Astrocyte of the hippocampus (primary cell): Measurements from ENCODE around the gene RFTN1.

Experiments
- DNase-seq: peaks from one replicate; pipeline ENCODE4 v3.0.0; 2011; ENCODE audit warnings: low read depth, low spot score

RFTN1 gene

GRCh38 chr3:16439163-16439847 is 74.2 kb downstream of the RFTN1 start:
- DNase-seq, result no peak

- DNase-seq, result no peak
Measured at GRCh38 chr3:16437640-16438039, 75.9 kb downstream of the RFTN1 start.

- no peak for DNase-seq
Measured at GRCh38 chr3:16433701-16434151, 79.8 kb downstream of the RFTN1 start.

DNA sequence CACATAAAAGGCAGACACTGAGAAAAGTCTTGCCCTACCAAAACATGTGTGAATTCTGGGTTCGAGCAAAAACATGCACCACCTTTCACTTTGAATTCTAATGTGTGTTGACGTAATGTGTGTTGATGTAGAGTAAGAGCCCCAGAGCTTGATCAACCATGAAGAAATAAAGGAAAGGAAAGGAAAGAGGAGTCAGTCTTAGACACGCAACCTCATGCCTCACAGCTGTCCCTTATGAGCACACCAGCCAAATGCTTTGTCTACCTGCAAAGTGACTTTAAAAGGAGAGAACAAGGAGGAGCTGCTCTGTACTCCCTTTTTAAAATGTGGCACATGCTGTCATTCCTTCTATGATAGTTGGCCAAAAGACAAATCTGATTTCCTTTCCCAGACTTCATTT is 80.8 kb downstream of the RFTN1 start:
- DNase-seq, result no peak

DNA sequence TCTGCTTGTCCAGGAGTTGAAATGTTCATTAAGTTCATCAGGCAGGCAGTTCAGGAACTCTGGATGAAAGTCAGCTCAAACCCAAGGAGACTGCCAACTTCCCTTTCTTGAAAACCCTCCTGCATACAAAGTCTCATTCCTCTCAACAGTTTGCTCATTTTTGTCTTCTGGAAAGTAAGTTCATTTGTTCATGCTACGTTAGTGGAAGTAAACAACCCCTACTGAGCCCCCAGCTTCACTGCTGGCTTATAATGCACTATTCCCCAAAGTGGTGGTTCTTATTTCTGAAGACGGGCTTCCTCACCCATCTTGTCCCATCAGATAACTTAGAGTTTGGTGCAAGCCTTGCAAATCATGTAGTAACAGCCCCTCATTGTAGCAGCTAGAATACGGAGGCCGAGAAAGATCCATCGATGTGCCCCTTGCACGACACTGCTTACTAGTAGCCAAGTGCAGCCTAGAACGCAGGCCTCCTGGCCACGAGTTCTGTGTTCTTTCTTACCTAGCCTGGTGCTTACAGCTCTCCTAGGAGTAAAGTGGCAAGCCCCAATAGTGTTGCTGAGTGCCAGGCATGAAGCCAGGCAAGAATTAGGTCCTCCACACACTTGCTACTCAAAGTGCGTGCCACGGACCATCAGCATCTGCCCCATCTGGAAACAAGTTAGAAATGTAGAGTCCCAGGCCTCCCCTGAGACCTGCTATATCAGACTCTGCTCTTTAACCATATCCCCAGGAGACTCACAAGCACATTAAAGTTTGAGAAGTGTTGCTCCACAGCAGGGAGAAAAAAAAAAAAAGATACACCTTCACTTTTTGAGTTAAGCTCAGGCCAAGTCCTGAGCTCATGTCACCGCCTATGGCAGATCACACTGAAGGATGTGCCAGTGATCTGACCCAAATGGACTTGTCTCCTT is 82.5 kb downstream of the RFTN1 start:
- no peak for DNase-seq

DNA sequence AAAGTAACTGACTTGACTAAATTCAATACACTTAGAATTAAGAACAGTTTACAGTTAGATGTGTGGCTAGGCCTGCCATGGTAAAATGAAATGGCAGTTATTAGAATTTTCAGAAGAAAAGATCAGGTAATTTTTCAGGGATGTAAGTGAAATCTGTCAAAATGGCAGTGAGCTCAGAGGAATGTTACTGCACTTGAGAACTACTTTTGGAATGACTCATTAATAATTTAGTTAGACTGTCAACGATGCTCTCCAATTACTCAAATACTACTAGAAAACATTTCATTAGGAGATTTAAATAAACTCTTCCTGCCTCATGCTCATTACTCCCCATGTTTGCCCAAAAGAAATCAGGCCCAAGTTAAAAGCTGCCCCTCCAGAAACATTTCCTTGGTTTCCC is 84.4 kb downstream of the RFTN1 start:
- DNase-seq, result no peak

- DNase-seq, result no peak
Measured at GRCh38 chr3:16428612-16429011, 84.9 kb downstream of the RFTN1 start.

DNA sequence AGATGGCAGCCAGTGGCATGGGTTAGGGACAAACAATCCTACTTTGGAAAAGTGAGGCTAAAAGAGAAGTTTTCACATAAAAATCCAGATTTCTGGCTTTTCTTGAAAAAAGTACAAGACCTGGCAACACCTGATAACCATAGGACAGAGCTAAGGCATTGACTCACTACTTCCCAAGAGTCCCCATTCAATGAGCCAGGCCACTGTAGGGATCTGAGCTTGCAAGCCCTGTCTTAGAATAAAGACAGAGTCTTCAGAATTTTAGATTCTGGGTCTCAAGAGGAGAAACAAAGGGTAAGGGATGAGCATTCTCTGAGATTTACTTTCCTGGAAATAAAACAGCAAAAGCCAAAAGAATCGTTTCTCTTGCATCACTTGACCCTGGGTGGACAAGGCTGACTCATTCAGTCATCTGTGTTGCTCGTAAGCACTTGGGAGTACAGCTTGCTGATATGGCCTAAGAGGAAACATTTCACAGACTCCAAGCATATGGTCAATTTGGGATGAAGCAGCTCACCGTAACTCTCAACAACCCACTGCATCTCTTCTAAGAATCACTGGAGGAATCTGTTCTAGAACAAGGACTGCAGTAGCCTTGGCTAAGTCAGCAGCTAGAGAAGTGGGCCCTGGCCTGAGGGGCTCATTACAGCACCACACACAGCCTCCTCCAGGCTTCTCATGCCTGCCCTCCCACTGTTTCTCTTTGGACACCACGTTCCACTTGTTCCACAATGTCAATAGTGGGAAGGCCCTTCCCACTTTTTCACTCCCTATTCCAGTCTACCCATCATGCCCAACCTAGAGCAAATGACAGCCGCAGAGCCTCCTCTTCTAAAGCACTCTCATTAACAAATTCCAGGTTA is 86.2 kb downstream of the RFTN1 start:
- peak; percentile 58 for DNase-seq

DNA sequence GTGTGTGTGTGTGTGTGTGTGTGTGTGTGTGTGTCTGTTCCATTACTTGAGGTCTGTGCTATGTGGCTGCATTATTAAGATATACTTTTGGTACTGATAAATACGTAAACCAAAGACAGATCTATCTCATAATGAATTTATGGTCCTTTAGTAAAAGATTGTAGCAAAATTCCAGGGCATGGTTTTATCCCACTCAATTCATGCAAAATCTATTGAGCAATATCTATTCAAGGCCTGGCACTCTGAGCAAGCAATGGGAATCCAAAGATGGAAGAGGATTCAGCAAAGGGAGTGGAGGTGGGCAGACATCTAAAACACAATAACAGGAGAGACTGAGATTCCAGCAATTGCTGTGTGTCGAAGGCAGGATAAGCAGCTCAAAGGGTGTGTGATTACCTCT is 86.8 kb downstream of the RFTN1 start:
- DNase-seq, result no peak

GRCh38 chr3:16426029-16426400 is 87.5 kb downstream of the RFTN1 start:
- no peak for DNase-seq

DNA sequence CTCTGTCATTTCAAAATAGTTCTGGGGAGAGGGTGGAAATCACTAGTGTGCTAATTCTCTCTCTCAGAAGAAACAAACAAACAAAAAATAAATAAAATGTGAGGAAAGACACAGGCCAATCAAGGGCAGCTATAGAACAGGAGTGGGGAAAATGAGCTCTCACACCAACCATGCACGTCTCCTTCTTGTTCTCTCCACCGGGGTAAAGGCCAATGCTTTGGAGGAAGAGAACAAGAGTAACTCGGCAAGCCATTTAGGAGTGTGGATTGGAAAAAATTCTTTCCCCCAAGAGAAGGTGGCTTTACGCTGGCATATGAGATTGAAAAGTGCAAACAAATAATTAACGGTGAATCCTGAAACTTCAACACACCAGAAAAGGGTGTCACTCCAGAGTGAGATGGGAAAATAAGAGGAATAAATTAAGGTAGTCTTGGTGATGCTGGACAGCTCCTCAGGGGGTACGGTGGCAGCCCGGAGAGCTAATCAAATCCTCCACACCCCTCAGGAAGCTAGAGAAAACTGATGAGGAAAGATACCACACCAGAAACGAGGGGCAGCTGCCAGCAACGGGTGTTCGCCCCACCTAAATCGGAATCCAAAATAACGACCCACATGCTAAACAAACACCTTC is 88.0 kb downstream of the RFTN1 start:
- no peak for DNase-seq

DNA sequence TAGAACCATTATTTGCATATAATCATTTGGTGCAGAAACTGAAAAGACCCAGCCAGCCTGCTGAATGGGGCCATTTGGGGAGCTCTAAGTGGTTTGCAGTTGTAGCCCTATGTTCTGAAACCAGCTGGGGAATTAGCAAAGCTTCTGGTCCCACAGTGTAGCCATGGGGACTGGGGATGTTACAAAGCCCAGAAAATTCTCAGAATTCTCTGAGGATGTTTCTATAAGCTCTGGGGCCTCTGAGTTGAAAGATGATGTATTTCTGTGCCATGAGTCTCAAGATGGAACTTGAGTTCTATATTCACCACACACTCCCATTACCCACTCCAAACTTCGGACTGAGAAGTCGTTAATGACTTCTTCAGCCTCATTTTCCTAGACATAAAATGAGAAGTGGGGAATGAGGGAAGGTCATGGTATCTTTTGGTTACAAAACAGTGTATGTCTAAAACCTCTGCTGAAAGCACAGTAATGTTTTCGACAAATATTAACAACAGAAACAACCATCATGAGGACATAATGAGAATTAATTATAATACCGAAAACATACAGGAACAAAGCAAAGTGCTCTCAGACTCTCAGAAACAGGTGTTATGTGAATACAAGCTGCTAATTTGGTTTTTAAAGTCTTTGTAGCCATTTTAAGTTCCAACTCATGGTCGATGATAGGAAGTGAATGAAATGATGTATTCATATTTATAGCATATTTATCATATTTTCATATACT is 89.4 kb downstream of the RFTN1 start:
- DNase-seq, result no peak

- no peak for DNase-seq
Measured at GRCh38 chr3:16423298-16423697, 90.2 kb downstream of the RFTN1 start.

- DNase-seq, result no peak
Measured at GRCh38 chr3:16419640-16420241, 93.8 kb downstream of the RFTN1 start.

DNA sequence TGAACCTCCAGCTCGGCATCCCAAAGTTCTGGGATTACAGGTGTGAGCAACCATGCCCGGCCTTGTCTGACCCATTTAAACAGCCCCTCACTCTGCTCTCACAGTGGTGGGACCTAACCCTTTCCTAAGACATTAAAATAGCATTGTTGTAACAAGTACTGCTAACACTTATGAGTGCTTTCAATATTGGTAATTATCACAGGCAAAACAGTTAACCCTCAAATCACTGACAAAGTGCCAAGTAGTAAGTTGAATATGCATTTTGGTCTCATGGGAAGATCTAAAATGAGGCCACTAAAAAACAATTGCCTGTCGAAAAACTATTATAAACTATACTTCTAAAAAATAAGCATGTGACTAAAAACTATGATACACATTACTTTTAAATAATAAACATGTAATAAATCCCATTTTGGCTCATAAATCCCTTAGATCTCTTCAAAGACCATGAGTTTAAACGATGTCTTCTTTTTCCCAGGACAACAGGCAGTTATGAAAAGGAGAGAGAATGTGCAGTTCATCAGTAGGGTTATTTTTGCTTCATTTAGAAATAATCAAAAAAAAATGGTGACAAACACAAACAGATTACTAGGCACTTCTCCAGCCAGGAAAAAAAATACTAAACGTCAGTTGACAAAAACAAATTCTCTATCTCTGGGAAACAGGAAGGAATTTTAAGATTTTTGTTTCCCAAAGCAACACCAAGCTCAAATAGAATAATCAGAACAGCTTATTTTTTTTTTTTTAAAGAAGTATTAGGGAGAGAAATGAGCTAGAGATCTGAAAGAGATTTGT is 95.4 kb downstream of the RFTN1 start:
- no peak for DNase-seq

GRCh38 chr3:16415911-16416476 is 97.5 kb downstream of the RFTN1 start:
- no peak for DNase-seq

DNA sequence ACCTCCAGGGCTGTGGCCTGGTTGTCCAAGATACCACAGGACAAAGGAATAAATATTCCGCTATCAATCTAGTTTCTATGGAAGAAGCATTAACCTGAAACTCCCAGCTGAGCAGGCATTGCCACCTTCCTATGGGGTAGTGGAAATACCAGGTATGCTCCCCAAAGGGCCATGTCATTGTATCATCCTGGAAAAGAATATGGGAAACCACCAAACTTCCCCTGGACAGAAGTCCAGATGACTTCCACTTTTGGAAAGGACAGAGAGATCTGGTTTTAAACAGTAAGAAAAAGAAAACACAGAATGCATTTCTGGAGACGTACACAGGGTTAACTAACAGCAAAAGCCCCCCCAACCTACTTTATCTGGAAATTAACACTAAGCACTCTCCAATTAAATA is 100.2 kb downstream of the RFTN1 start:
- DNase-seq, result no peak

DNA sequence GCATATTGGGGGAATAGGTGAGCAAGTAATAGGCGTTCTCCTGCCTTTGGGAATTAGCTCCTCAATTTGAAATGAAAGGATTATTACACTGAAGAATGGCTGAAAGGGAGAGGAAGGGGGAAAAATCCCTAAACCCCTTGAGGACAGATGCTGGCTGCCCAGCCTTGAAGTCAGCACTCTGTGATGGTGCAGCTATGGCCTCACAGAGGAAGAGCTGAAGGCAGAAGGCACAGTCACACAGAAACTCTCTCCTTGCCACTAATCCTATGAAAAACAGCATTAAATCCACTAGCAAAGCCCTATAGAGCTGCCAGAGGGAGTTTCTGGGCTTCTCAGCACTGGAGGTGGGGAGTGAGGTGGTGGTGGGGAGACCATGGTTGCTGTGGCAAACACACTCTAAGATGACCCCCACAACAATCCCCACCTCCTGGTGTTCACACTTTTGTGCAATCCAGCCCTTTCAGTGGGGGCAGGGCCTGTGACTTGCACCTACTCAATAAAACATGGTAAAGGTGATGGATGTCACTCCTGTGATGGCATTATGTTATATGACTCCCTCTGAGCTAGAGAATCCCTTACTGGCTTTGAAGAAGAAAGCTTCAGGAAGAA is 101.2 kb downstream of the RFTN1 start:
- no peak for DNase-seq

DNA sequence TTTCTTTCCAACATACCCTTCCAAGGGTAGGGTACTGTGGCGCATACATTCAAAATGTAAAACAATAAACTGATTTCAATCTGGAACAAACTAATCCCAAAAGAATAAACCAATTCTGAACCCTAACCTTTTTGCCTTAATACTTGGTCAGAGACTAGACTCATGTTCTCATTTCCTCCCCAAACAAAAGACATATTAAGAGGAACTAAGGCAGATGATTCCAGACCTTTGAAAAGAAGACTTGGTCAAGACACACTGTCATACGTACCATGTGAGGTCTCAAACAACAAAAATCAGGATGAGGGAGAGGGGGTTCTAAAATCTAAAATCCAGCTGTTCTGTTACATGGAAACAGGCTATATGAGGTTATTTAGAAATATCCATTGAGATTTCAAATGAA is 102.1 kb downstream of the RFTN1 start:
- DNase-seq, result no peak
